ENCODE results near the gene OSBP2.

Gene OSBP2

DNA sequence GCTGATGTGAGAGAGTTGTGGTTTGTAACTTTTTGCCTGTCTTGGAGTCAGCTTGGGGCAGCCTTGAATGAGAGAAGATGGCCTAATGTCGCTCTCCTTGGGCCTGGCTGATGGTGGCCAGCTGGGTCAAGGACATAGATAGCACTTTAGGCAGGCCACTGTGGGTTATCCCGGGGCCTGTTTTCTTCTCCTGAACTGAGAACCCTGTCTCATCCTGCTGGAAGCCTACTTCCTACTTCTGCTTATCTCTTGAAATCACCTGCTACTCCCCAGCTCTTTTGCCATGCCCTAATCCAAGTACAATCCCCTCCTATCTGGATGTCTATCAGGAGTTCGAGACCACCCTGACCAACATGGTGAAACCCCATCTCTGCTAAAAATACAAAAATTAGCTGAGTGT, 49.5 kb downstream of the OSBP2 start:
- Histone ChIP-seq H3K4me1 (ENCODE audit: insufficient read depth, poor library complexity, severe bottlenecking) (no peaks in the 10 kb centered on the region), H3K9me3 (ENCODE audit: severe bottlenecking) (no peaks in the 10 kb centered on the region), H3K4me3 (ENCODE audit: severe bottlenecking) (no peak overlapping the region), H3K36me3 (ENCODE audit: low read depth) (no peaks in the 10 kb centered on the region), H3K27ac (ENCODE audit: poor library complexity, severe bottlenecking) (no peak overlapping the region), H3K27me3 (ENCODE audit: insufficient read depth, poor library complexity, severe bottlenecking) (no peaks in the 10 kb centered on the region)
- no peak for TF ChIP-seq CTCF (IDR thresholded peaks at IDR 0.05; ENCODE audit: poor library complexity, severe bottlenecking)
- ATAC-seq (ENCODE audit: low read depth) (no peak), DNase-seq (ENCODE audit: low spot score) (no peak)

- no peak overlapping the region for H3K4me3 ChIP-seq (ENCODE audit: severe bottlenecking)
- no peak overlapping the region for H3K27ac ChIP-seq (ENCODE audit: poor library complexity, severe bottlenecking)
- ATAC-seq (ENCODE audit: low read depth) (no peak), DNase-seq (ENCODE audit: low spot score) (no peak)
- no peaks in the 10 kb centered on the region for H3K27me3 ChIP-seq (ENCODE audit: insufficient read depth, poor library complexity, severe bottlenecking)
- no peaks in the 10 kb centered on the region for H3K9me3 ChIP-seq (ENCODE audit: severe bottlenecking)
- H3K4me1 ChIP-seq (ENCODE audit: insufficient read depth, poor library complexity, severe bottlenecking) = no peaks in the 10 kb centered on the region
- H3K36me3 ChIP-seq (ENCODE audit: low read depth) = no peaks in the 10 kb centered on the region
- TF ChIP-seq CTCF (IDR thresholded peaks at IDR 0.05; ENCODE audit: poor library complexity, severe bottlenecking) = no peak
Observed at GRCh38 chr22:30747493-30747892, 52.8 kb downstream of the OSBP2 start.

- ATAC-seq (ENCODE audit: low read depth) = no peak
- H3K27me3 ChIP-seq (ENCODE audit: insufficient read depth, poor library complexity, severe bottlenecking) = no peaks in the 10 kb centered on the region
- H3K9me3 ChIP-seq (ENCODE audit: severe bottlenecking) = no peaks in the 10 kb centered on the region
- H3K4me1 ChIP-seq (ENCODE audit: insufficient read depth, poor library complexity, severe bottlenecking) = no peaks in the 10 kb centered on the region
- no peak for TF ChIP-seq CTCF (IDR thresholded peaks at IDR 0.05; ENCODE audit: poor library complexity, severe bottlenecking)
- H3K36me3 ChIP-seq (ENCODE audit: low read depth) = no peaks in the 10 kb centered on the region
- H3K4me3 ChIP-seq (ENCODE audit: severe bottlenecking) = no peak overlapping the region
- no peak for DNase-seq (ENCODE audit: low spot score)
- H3K27ac ChIP-seq (ENCODE audit: poor library complexity, severe bottlenecking) = no peak overlapping the region
Observed at GRCh38 chr22:30749272-30749671, 54.6 kb downstream of the OSBP2 start.

- Histone ChIP-seq H3K27me3 (ENCODE audit: insufficient read depth, poor library complexity, severe bottlenecking) (no peaks in the 10 kb centered on the region), H3K36me3 (ENCODE audit: low read depth) (no peaks in the 10 kb centered on the region), H3K4me1 (ENCODE audit: insufficient read depth, poor library complexity, severe bottlenecking) (no peaks in the 10 kb centered on the region), H3K4me3 (ENCODE audit: severe bottlenecking) (no peak overlapping the region), H3K9me3 (ENCODE audit: severe bottlenecking) (no peaks in the 10 kb centered on the region), H3K27ac (ENCODE audit: poor library complexity, severe bottlenecking) (no peak overlapping the region)
- no peak for TF ChIP-seq CTCF (IDR thresholded peaks at IDR 0.05; ENCODE audit: poor library complexity, severe bottlenecking)
- no peak for DNase-seq (ENCODE audit: low spot score)
- no peak for ATAC-seq (ENCODE audit: low read depth)
Observed at GRCh38 chr22:30749849-30750248, 55.2 kb downstream of the OSBP2 start.

DNA sequence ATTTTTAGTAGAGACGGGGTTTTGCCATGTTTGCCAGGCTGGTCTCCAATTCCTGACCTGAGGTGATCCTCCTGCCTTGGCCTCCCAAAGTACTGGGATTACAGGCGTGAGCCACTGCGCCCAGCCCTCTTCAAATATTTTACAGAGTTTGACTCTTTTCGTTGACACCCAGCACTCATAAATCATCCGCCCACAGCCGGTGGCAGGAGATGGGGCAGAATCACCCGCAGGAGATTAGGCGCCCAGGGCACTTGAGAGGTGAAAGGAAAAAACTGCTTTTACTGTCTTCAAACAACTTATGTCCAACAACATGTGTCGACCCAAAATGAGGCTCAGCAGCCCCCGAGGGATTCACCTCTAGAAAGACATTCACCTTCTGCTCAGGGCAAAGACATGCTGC, 56.9 kb downstream of the OSBP2 start:
- Histone ChIP-seq H3K27me3 (ENCODE audit: insufficient read depth, poor library complexity, severe bottlenecking) (no peaks in the 10 kb centered on the region), H3K27ac (ENCODE audit: poor library complexity, severe bottlenecking) (no peak overlapping the region), H3K4me3 (ENCODE audit: severe bottlenecking) (no peak overlapping the region), H3K36me3 (ENCODE audit: low read depth) (no peaks in the 10 kb centered on the region), H3K9me3 (ENCODE audit: severe bottlenecking) (no peaks in the 10 kb centered on the region), H3K4me1 (ENCODE audit: insufficient read depth, poor library complexity, severe bottlenecking) (no peaks in the 10 kb centered on the region)
- TF ChIP-seq CTCF (IDR thresholded peaks at IDR 0.05; ENCODE audit: poor library complexity, severe bottlenecking) = no peak
- no peak for DNase-seq (ENCODE audit: low spot score)
- ATAC-seq (ENCODE audit: low read depth) = no peak
